Subcutaneous adipose tissue (tissue), 4 donors: ENCODE measurements around the gene PARP8. TPM values are rescaled to one million over a fixed set of nuclear protein-coding genes. Genes with fewer than 3 reads are reported as not detected.

ENCODE experiments used
- CTCF ChIP-seq: fragments of 450-650 bp; IDR thresholded peaks from one replicate; pipeline ENCODE4 v1.5.1; 2016; ENCODE audit warnings: low read depth, mild to moderate bottlenecking, control low read depth, antibody characterized with exemption, moderate library complexity
- total RNA-seq, 4 donors: library from RNA; depleted of rRNA; stranded (reverse); fragments of >200 nt; gene quantifications; one replicate each; pipeline ENCODE4 v1.1.0, GENCODE V29; 2016

PARP8 gene
- total RNA-seq, 4 donors from 2014 or later, result 9.4 to 39.3 (median 28.6) TPM

- TF ChIP-seq CTCF, result no peak
These were observed 8.9 kb downstream of the PARP8 start for GRCh38 chr5:50675385-50675784.

- TF ChIP-seq CTCF, result no peak
These were observed 18.3 kb downstream of the PARP8 start for GRCh38 chr5:50684721-50685120.

- TF ChIP-seq CTCF, result no peak
These were observed 21.1 kb downstream of the PARP8 start for GRCh38 chr5:50687548-50687947.

- TF ChIP-seq CTCF, result no peak
These were observed 25.1 kb downstream of the PARP8 start for GRCh38 chr5:50691399-50692016.

GRCh38 chr5:50694027-50694590 lies 27.7 kb downstream of the PARP8 start:
- no peak for TF ChIP-seq CTCF

GRCh38 chr5:50697739-50698138 lies 31.3 kb downstream of the PARP8 start:
- no peak for TF ChIP-seq CTCF

- TF ChIP-seq CTCF, result no peak
These were observed 33.3 kb downstream of the PARP8 start for GRCh38 chr5:50699737-50700136.
